PC-9 (cell line): Measurements from ENCODE around the gene REC114. TPM values are rescaled to one million over a fixed set of nuclear protein-coding genes. Genes with fewer than 3 reads are reported as not detected.

ENCODE experiments used
- BruUV-seq: library from RNA; stranded (reverse); fragments of 400-500 nt; replicated peaks from 2 replicates; lab custom pipeline; 2021; lab: Mats Ljungman, UMichigan
- CTCF ChIA-PET: fragments of 300-600 bp; sonication (Branson Sonifier 250); formaldehyde crosslinking; loops from one replicate; lab custom pipeline; 2022; ENCODE audit warnings: antibody characterized with exemption; lab: Charles Lee
- POLR2A ChIA-PET: fragments of 300-600 bp; sonication (Branson Sonifier 250); formaldehyde crosslinking; loops from one replicate; lab custom pipeline; 2022; ENCODE audit warnings: antibody characterized with exemption; ENCODE audit not compliant: unreplicated experiment; lab: Charles Lee
- DNase-seq, 2 experiments: peaks; one replicate each; pipeline versions ENCODE4 v3.0.0 to v3.0.0-alpha.2; 2015 to 2022; ENCODE audit warnings: mixed read lengths in 1 of 2
- H2AFZ ChIP-seq: fragments of 200-600 bp; sonication (generic); 2 replicates; pipeline ENCODE4 v1.8.1; 2017; ENCODE audit warnings: antibody characterized with exemption
- H3F3A ChIP-seq: fragments of 200-600 bp; sonication (generic); 2 replicates; pipeline ENCODE4 v1.8.1; 2017; ENCODE audit warnings: antibody characterized with exemption, mild to moderate bottlenecking, low read depth; ENCODE audit not compliant: insufficient read depth
- H3K27ac ChIP-seq: fragments of 200-600 bp; sonication (generic); 2 replicates; pipeline ENCODE4 v1.6.1; 2016; ENCODE audit warnings: mixed run types
- H3K27me3 ChIP-seq: fragments of 200-600 bp; sonication (generic); 2 replicates; pipeline ENCODE4 v1.6.1; 2016; ENCODE audit warnings: low read depth, mixed run types; ENCODE audit not compliant: insufficient read depth
- H3K36me3 ChIP-seq: fragments of 200-600 bp; sonication (generic); 2 replicates; pipeline ENCODE4 v1.6.1; 2016; ENCODE audit warnings: low read depth, mixed run types
- H3K4me1 ChIP-seq: fragments of 200-600 bp; sonication (generic); replicated peaks from 2 replicates; pipeline ENCODE4 v1.6.1; 2016; ENCODE audit warnings: mixed run types; ENCODE audit not compliant: insufficient read depth
- H3K4me2 ChIP-seq: fragments of 200-600 bp; sonication (generic); 2 replicates; pipeline ENCODE4 v1.6.1; 2017; ENCODE audit warnings: mixed run types
- H3K4me3 ChIP-seq: fragments of 200-600 bp; sonication (generic); 2 replicates; pipeline ENCODE4 v1.6.1; 2016; ENCODE audit warnings: mixed run types
- H3K79me2 ChIP-seq: fragments of 200-600 bp; sonication (generic); 2 replicates; pipeline ENCODE4 v1.6.1; 2017; ENCODE audit warnings: low read depth, mixed run types
- H3K9me2 ChIP-seq: fragments of 200-600 bp; sonication (generic); 2 replicates; pipeline ENCODE4 v1.8.1; 2017; ENCODE audit warnings: mild to moderate bottlenecking; ENCODE audit not compliant: insufficient read depth
- H3K9me3 ChIP-seq: fragments of 200-600 bp; sonication (generic); 2 replicates; pipeline ENCODE4 v1.8.1; 2016; ENCODE audit warnings: low read depth; ENCODE audit not compliant: insufficient read depth
- H4K20me1 ChIP-seq: fragments of 200-600 bp; sonication (generic); 2 replicates; pipeline ENCODE4 v1.8.1; 2017; ENCODE audit not compliant: insufficient read depth
- CTCF ChIP-seq: fragments of 200-600 bp; sonication (generic); conservative IDR thresholded peaks from 2 replicates; pipeline ENCODE4 v1.6.1; 2017; ENCODE audit warnings: mixed run types, antibody characterized with exemption, mild to moderate bottlenecking, moderate library complexity
- EZH2 ChIP-seq: fragments of 200-600 bp; sonication (generic); IDR thresholded peaks from 2 replicates; pipeline ENCODE4 v1.8.0; 2017; ENCODE audit warnings: antibody characterized with exemption, low read depth
- intact Hi-C: fragments of 100-400 bp; cut with micrococcal nuclease; formaldehyde crosslinking; loops from one replicate; pipeline ENCODE4 v1.10.0; 2022; ENCODE audit not compliant: unreplicated experiment
- total RNA-seq: library from RNA; stranded (reverse); gene quantifications from 2 replicates; pipeline ENCODE4 v1.2.3, GENCODE V29; 2021

REC114 gene
- total RNA-seq, 1 experiment from 2014 or later, result not detected

GRCh38 chr15:73460662-73461061 lies 17.7 kb downstream of the REC114 start:
- Histone ChIP-seq H4K20me1 (no peaks in the 10 kb centered on the region), H3K4me2 (no peak overlapping the region), H3K79me2 (no peaks in the 10 kb centered on the region), H3K9me3 (no peaks in the 10 kb centered on the region), H3K4me3 (no peak overlapping the region), H3K27me3 (no peaks in the 10 kb centered on the region), H3K4me1 (no peaks in the 10 kb centered on the region), H3K9me2 (no peaks in the 10 kb centered on the region), H3K36me3 (no peaks in the 10 kb centered on the region), H3K27ac (no peak overlapping the region), H2AFZ (no peak overlapping the region), H3F3A (no peaks in the 10 kb centered on the region)
- no TSS peak for BruUV-seq
- intact Hi-C loops, result no loop called here
- ChIA-PET CTCF (no interaction called here), POLR2A (no interaction called here)
- DNase-seq, result no peak
- TF ChIP-seq EZH2 (no peak), CTCF (no peak)

- no peaks in the 10 kb centered on the region for H4K20me1 ChIP-seq
- intact Hi-C loops, result no loop called here
- no peaks in the 10 kb centered on the region for H3K9me2 ChIP-seq
- H3K9me3 ChIP-seq, result no peaks in the 10 kb centered on the region
- H3K27me3 ChIP-seq, result no peaks in the 10 kb centered on the region
- no peaks in the 10 kb centered on the region for H3K36me3 ChIP-seq
- H3K27ac ChIP-seq, result no peak overlapping the region
- ChIA-PET POLR2A (interaction anchor here (0.6 kb wide), 1 partner anchor 308 kb away, joined by 3 read pairs; no protein-coding TSS in a partner anchor), CTCF (no interaction called here)
- H3K4me1 ChIP-seq, result no peaks in the 10 kb centered on the region
- no peaks in the 10 kb centered on the region for H3K79me2 ChIP-seq
- H3F3A ChIP-seq, result no peaks in the 10 kb centered on the region
- DNase-seq, result no peak
- BruUV-seq, result no TSS peak
- H3K4me3 ChIP-seq, result no peak overlapping the region
- TF ChIP-seq CTCF, result peak; percentile 31; the same call in 1 of the 2 replicates
- no peak for TF ChIP-seq EZH2
- no peak overlapping the region for H2AFZ ChIP-seq
- H3K4me2 ChIP-seq, result no peak overlapping the region
Measured at GRCh38 chr15:73464602-73465001, 21.6 kb downstream of the REC114 start.

- no TSS peak for BruUV-seq
- H3K4me3 ChIP-seq, result no peak overlapping the region
- CTCF ChIA-PET, result no interaction called here
Measured at GRCh38 chr15:73467758-73468157, 24.8 kb downstream of the REC114 start.

More at GRCh38 chr15:73467758-73468157, 24.8 kb downstream of the REC114 start:
- no peaks in the 10 kb centered on the region for H3K9me3 ChIP-seq
- H3K4me2 ChIP-seq, result no peak overlapping the region
- no peak for TF ChIP-seq CTCF
- TF ChIP-seq EZH2, result no peak
- H2AFZ ChIP-seq, result no peak overlapping the region
- no peaks in the 10 kb centered on the region for H3F3A ChIP-seq
- H3K9me2 ChIP-seq, result no peaks in the 10 kb centered on the region
- H3K36me3 ChIP-seq, result no peaks in the 10 kb centered on the region
- H3K79me2 ChIP-seq, result no peaks in the 10 kb centered on the region
- POLR2A ChIA-PET, result no interaction called here
- DNase-seq, result no peak
- no peaks in the 10 kb centered on the region for H3K4me1 ChIP-seq
- H3K27me3 ChIP-seq, result no peaks in the 10 kb centered on the region
- no peak overlapping the region for H3K27ac ChIP-seq
- H4K20me1 ChIP-seq, result no peaks in the 10 kb centered on the region
- intact Hi-C loops, result no loop called here
